GM18519 (cell line): ENCODE measurements around the gene DCAF5.
"Not testable (repeated sequence)": the region's sequence is repeated elsewhere in the genome, so short reads cannot be mapped to it uniquely, and the experiment has no call there.

Source experiments
- ATAC-seq: cut with Tn5 transposase; IDR thresholded peaks from one replicate; pipeline ENCODE4 v1.9.1; 2021; ENCODE audit warnings: mild to moderate bottlenecking, moderate library complexity; ENCODE audit not compliant: unreplicated experiment, low FRiP score

Gene DCAF5

GRCh38 chr14:69077185-69077584 lies 75.7 kb downstream of the DCAF5 start:
- ATAC-seq: not testable (repeated sequence)

GRCh38 chr14:69076341-69076740 lies 76.6 kb downstream of the DCAF5 start:
- no peak for ATAC-seq

GRCh38 chr14:69073915-69074314 lies 79.0 kb downstream of the DCAF5 start:
- ATAC-seq: no peak

GRCh38 chr14:69073429-69073828 lies 79.5 kb downstream of the DCAF5 start:
- ATAC-seq: no peak

- no peak for ATAC-seq
Measured at GRCh38 chr14:69072584-69072983, 80.3 kb downstream of the DCAF5 start.

- no peak for ATAC-seq
Measured at GRCh38 chr14:69068744-69069421, 84.0 kb downstream of the DCAF5 start.

GRCh38 chr14:69066396-69067171 lies 86.3 kb downstream of the DCAF5 start:
- no peak for ATAC-seq

- not testable (repeated sequence) for ATAC-seq
Measured at GRCh38 chr14:69065934-69066333, 87.0 kb downstream of the DCAF5 start.

- ATAC-seq: no peak
Measured at GRCh38 chr14:69064596-69064995, 88.3 kb downstream of the DCAF5 start.

GRCh38 chr14:69059658-69060623 lies 93.0 kb downstream of the DCAF5 start:
- no peak for ATAC-seq

GRCh38 chr14:69055999-69056788 lies 96.7 kb downstream of the DCAF5 start:
- ATAC-seq: no peak

- no peak for ATAC-seq
Measured at GRCh38 chr14:69055125-69055524, 97.8 kb downstream of the DCAF5 start.

- ATAC-seq: no peak
Measured at GRCh38 chr14:69054030-69054429, 98.9 kb downstream of the DCAF5 start.

- no peak for ATAC-seq
Measured at GRCh38 chr14:69052181-69052601, 100.7 kb downstream of the DCAF5 start.

- no peak for ATAC-seq
Measured at GRCh38 chr14:69050240-69051184, 102.4 kb downstream of the DCAF5 start.

- no peak for ATAC-seq
Measured at GRCh38 chr14:69049675-69050074, 103.2 kb downstream of the DCAF5 start.

- ATAC-seq: no peak
Measured at GRCh38 chr14:69048456-69048855, 104.5 kb downstream of the DCAF5 start.

- ATAC-seq: no peak
Measured at GRCh38 chr14:69047255-69047654, 105.7 kb downstream of the DCAF5 start.

GRCh38 chr14:69046476-69046860 lies 106.5 kb downstream of the DCAF5 start:
- ATAC-seq: no peak
